Mesenchymal stem cell (in vitro differentiated cells and primary cell): Measurements from ENCODE around the gene PNPO.

ENCODE experiments used
- DNase-seq: peaks from one replicate; pipeline ENCODE4 v3.0.0-alpha.2; 2013
- H2AFZ ChIP-seq: one replicate; pipeline ENCODE4 v1.6.1; 2013; ENCODE audit warnings: low read depth, mild to moderate bottlenecking, control low read depth, inconsistent platforms, low read length, moderate library complexity
- H2AK5ac ChIP-seq: 2 replicates; pipeline ENCODE4 v1.6.1; 2013; ENCODE audit warnings: low read length, moderate library complexity, mild to moderate bottlenecking, inconsistent platforms; ENCODE audit not compliant: severe bottlenecking
- H2BK120ac ChIP-seq: one replicate; pipeline ENCODE4 v1.6.1; 2013; ENCODE audit warnings: low read depth, mild to moderate bottlenecking, inconsistent platforms, low read length, moderate library complexity
- H2BK12ac ChIP-seq, 2 experiments: one replicate each; pipeline ENCODE4 v1.6.1; 2013; ENCODE audit warnings: inconsistent platforms in 2 of 2, low read length in 2 of 2, mild to moderate bottlenecking in 2 of 2, moderate library complexity in 2 of 2, control low read depth in 1 of 2
- H2BK15ac ChIP-seq: one replicate; pipeline ENCODE4 v1.6.1; 2013; ENCODE audit warnings: mild to moderate bottlenecking, low read depth, inconsistent platforms; ENCODE audit not compliant: poor library complexity, severe bottlenecking
- H2BK5ac ChIP-seq: 2 replicates; pipeline ENCODE4 v1.6.1; 2013; ENCODE audit warnings: low read depth, mild to moderate bottlenecking, low read length, control low read depth, inconsistent platforms; ENCODE audit not compliant: poor library complexity, severe bottlenecking
- H3K14ac ChIP-seq, 2 experiments: one replicate each; pipeline ENCODE4 v1.6.1; 2013; ENCODE audit warnings: inconsistent platforms in 2 of 2, low read length in 2 of 2, control low read depth in 1 of 2, mild to moderate bottlenecking in 1 of 2, moderate library complexity in 1 of 2
- H3K18ac ChIP-seq, 2 experiments: one replicate each; pipeline ENCODE4 v1.6.1; 2013; ENCODE audit warnings: inconsistent platforms in 2 of 2, low read length in 2 of 2, control low read depth in 1 of 2, low read depth in 1 of 2, mild to moderate bottlenecking in 1 of 2
- H3K23ac ChIP-seq, 2 experiments: one replicate each; pipeline ENCODE4 v1.6.1; 2013; ENCODE audit warnings: inconsistent platforms in 2 of 2, low read length in 2 of 2, mild to moderate bottlenecking in 2 of 2, moderate library complexity in 2 of 2, control low read depth in 1 of 2
- H3K27ac ChIP-seq: 2 replicates; pipeline ENCODE4 v1.5.1; 2013; ENCODE audit warnings: mild to moderate bottlenecking, moderate library complexity, low read length, control low read depth, inconsistent platforms; ENCODE audit not compliant: poor library complexity, severe bottlenecking
- H3K27me3 ChIP-seq, 2 experiments: 2 replicates each; pipeline versions ENCODE4 v1.6.1 to v1.7.0; 2013; ENCODE audit warnings: low read length in 2 of 2, mild to moderate bottlenecking in 2 of 2, moderate library complexity in 2 of 2, control low read depth in 1 of 2, inconsistent platforms in 1 of 2; ENCODE audit not compliant: control insufficient read depth in 1 of 2, insufficient read depth in 1 of 2
- H3K36me3 ChIP-seq, 2 experiments: 2 replicates each; pipeline versions ENCODE4 v1.6.1 to v1.7.0; 2013; ENCODE audit warnings: low read length in 2 of 2, control low read depth in 1 of 2, inconsistent platforms in 1 of 2, low read depth in 1 of 2, mild to moderate bottlenecking in 1 of 2; ENCODE audit not compliant: insufficient read depth in 2 of 2, control insufficient read depth in 1 of 2
- H3K4ac ChIP-seq, 2 experiments: one replicate each; pipeline ENCODE4 v1.6.1; 2013; ENCODE audit warnings: inconsistent platforms in 2 of 2, low read length in 2 of 2, mild to moderate bottlenecking in 2 of 2, moderate library complexity in 2 of 2, control low read depth in 1 of 2, low read depth in 1 of 2
- H3K4me1 ChIP-seq: 2 replicates; pipeline ENCODE4 v1.6.1; 2013; ENCODE audit warnings: low read depth, low read length, control low read depth; ENCODE audit not compliant: control insufficient read depth, insufficient read depth
- H3K4me2 ChIP-seq: 2 replicates; pipeline ENCODE4 v1.6.1; 2013; ENCODE audit warnings: low read length, mild to moderate bottlenecking, inconsistent platforms; ENCODE audit not compliant: poor library complexity, severe bottlenecking
- H3K4me3 ChIP-seq, 2 experiments: 2 replicates each; pipeline versions ENCODE4 v1.5.1 to v1.7.0; 2013; ENCODE audit warnings: low read length in 2 of 2, mild to moderate bottlenecking in 2 of 2, control low read depth in 1 of 2, low read depth in 1 of 2; ENCODE audit not compliant: insufficient read depth in 1 of 2
- H3K79me1 ChIP-seq: replicated peaks from 2 replicates; pipeline ENCODE4 v1.6.1; 2013; ENCODE audit warnings: mild to moderate bottlenecking, control low read depth, low read length, inconsistent platforms; ENCODE audit not compliant: poor library complexity, severe bottlenecking
- H3K9ac ChIP-seq: 2 replicates; pipeline ENCODE4 v1.7.0; 2013; ENCODE audit warnings: mild to moderate bottlenecking, low read length, moderate library complexity
- H3K9me3 ChIP-seq: 2 replicates; pipeline ENCODE4 v1.7.0; 2013; ENCODE audit warnings: mild to moderate bottlenecking, low read length; ENCODE audit not compliant: control insufficient read depth
- H4K8ac ChIP-seq: one replicate; pipeline ENCODE4 v1.6.1; 2013; ENCODE audit warnings: inconsistent platforms, mild to moderate bottlenecking, low read length, moderate library complexity
- H4K91ac ChIP-seq: one replicate; pipeline ENCODE4 v1.6.1; 2013; ENCODE audit warnings: mild to moderate bottlenecking, low read length, inconsistent platforms
- WGBS: methylation state at CpG from one replicate; pipeline ENCODE4 v1.1.7; 2013; ENCODE audit warnings: mixed read lengths; 5-methylcytosine and 5-hydroxymethylcytosine counted together

PNPO gene

DNA sequence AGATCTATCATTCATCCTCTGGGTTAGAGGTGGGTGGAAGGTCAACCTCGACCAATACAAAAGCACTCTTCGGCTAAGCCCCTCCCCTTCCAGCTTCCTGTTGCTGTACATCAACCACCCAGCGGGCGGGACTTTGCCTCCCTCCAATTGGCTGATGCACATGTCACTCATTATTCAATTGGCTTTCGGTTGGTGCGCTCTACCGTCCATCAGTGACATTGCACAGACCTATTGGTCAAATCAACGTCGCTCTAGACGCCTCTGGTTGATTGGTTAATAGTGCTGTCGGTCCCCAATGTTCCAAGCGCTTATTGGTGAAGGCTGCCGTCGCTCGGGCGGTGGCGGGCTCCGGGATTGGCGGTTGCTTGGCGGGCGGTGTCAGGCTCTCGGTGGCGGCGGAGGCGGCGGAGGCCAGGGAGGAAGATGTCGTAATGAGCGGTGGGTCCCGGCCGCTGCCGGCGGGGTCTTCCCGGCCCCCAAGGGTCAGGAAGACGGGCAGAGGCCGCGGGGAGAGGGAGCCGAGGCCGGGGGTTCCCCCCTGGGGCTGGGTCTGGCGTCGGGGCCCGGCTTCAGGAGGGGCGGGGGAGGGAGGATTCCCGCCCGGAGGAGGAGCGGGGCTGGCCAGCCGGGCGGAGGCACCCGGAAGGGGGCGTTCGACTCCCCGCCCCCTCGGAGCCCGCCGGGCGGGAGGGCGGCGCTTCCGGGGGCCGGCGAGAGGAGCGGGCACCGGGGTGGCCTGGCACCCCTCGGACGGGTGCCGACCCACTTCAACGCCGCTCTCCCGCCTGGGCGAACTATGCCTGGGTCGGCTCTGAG is 45.3 kb upstream of the PNPO start, which contains the start of gene SP2:
Gene SP2 (plus strand): TSS at position 381 of the 816 bp plus-strand sequence. CDS start 51 bp downstream, at position 432.
- under 1% methylated on average over 58 of the region's 70 CpGs for WGBS
- peak; percentile 100 for DNase-seq
- peak within 1 kb of the TSS; percentile 75 for H2AK5ac ChIP-seq

DNA sequence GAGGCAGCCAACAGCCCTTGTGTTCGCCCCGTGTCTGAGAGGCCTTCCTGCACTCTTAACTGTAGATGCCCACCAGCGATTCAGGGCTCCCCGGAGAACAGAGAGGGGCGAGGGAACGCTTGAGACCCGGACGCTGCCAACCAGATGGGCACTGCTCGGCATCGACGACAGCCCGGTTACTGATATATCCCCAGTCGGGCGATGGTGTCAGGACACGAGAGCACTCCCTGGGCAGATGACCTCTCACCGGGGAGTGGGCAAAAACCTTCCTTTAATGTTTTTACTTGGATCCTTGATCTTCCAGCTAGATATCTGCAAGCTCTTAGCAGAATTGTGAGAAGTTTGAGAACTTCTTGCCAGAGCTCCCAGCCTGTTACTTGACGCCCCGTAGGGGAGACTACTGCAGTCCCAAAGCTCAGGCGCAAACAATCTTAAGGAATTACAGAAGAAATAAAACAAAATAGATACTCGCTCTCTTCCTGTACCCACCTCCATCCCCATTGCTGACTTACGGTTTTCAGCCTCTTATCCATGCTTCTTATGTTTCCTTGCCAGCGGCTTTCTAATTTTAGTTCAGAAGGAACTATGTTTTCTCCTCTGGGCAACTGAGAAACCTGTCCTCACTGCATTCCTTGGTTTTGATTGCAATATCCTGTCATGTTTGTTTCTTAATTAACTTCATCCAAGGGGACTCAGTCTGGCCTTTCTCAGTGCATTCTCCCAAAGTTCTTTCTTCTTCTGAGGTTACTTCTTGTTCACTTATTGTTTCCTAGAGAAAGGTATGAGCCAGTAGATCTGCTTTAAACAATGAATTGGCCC is 44.5 kb upstream of the PNPO start:
- Histone ChIP-seq H3K9me3 (no peaks in the 10 kb centered on the region), H2BK120ac (peak overlapping the region; percentile 24), H3K4me2 (peak overlapping the region; percentile 89), H3K23ac (peak overlapping the region in 1 of 2 experiments; percentile 57), H2BK5ac (peak overlapping the region; percentile 97), H3K4ac (peak overlapping the region; percentile 93 to 97), H3K14ac (peak overlapping the region in 1 of 2 experiments; percentile 100), H3K9ac (peak overlapping the region; percentile 99), H2BK12ac (no peak overlapping the region), H4K91ac (peak overlapping the region; percentile 95), H3K4me3 (peak overlapping the region; percentile 96 to 99), H3K36me3 (peaks cover 9 to 12% of the 10 kb centered on the region in 2 experiments), H3K4me1 (peaks cover 3% of the 10 kb centered on the region), H4K8ac (peak overlapping the region; percentile 98), H3K27me3 (no peaks in the 10 kb centered on the region), H2AK5ac (peak overlapping the region; percentile 75), H2BK15ac (no peak overlapping the region), H3K79me1 (peaks cover 29% of the 10 kb centered on the region), H3K27ac (peak overlapping the region; percentile 84), H3K18ac (peak overlapping the region; percentile 96 to 100), H2AFZ (peak overlapping the region; percentile 97)
- 10% methylated on average over 22 of the region's 22 CpGs for WGBS
- peak; percentile 27 for DNase-seq

More for the DNA sequence above, 45.3 kb upstream of the PNPO start, which contains the start of gene SP2:
- Histone ChIP-seq H2BK15ac (peak within 1 kb of the TSS; percentile 99), H2BK12ac (no peak within 1 kb of the TSS), H3K36me3 (peaks cover 8 to 9% of the 10 kb centered on the region in 2 experiments), H3K79me1 (peaks cover 26% of the 10 kb centered on the region), H3K27me3 (no peaks in the 10 kb centered on the region), H3K4ac (peak within 1 kb of the TSS; percentile 93 to 97), H3K23ac (peak within 1 kb of the TSS in 1 of 2 experiments; percentile 57), H3K14ac (peak within 1 kb of the TSS in 1 of 2 experiments; percentile 100), H3K4me3 (peak within 1 kb of the TSS; percentile 96 to 99), H3K4me2 (peak within 1 kb of the TSS; percentile 89), H3K9ac (peak within 1 kb of the TSS; percentile 99), H4K91ac (peak within 1 kb of the TSS; percentile 95), H2BK5ac (peak within 1 kb of the TSS; percentile 97), H2BK120ac (peak within 1 kb of the TSS; percentile 99), H4K8ac (peak within 1 kb of the TSS; percentile 98), H3K27ac (peak within 1 kb of the TSS; percentile 84), H3K18ac (peak within 1 kb of the TSS; percentile 96 to 100), H3K4me1 (no peaks in the 10 kb centered on the region), H3K9me3 (no peaks in the 10 kb centered on the region), H2AFZ (peak within 1 kb of the TSS; percentile 97)

- H2BK5ac ChIP-seq: no peak overlapping the region
- no peak overlapping the region for H2AK5ac ChIP-seq
- no peak overlapping the region for H2AFZ ChIP-seq
- peak overlapping the region; percentile 99 for H3K9ac ChIP-seq
- whole genome bisulfite sequencing: 87% methylated on average over 5 of the region's 5 CpGs
- H3K27me3 ChIP-seq: no peaks in the 10 kb centered on the region
- no peak for DNase-seq
- no peak overlapping the region for H4K8ac ChIP-seq
- peaks cover 34% of the 10 kb centered on the region for H3K79me1 ChIP-seq
- H2BK120ac ChIP-seq: no peak overlapping the region
- no peak overlapping the region for H3K23ac ChIP-seq
- H3K36me3 ChIP-seq: peaks cover 9 to 12% of the 10 kb centered on the region in 2 experiments
- no peaks in the 10 kb centered on the region for H3K9me3 ChIP-seq
- peaks cover 5% of the 10 kb centered on the region for H3K4me1 ChIP-seq
- no peak overlapping the region for H3K27ac ChIP-seq
- H3K14ac ChIP-seq: no peak overlapping the region
- no peak overlapping the region for H4K91ac ChIP-seq
- peak overlapping the region in 1 of 2 experiments; percentile 99 for H3K4me3 ChIP-seq
- no peak overlapping the region for H3K4ac ChIP-seq
- peak overlapping the region; percentile 89 for H3K4me2 ChIP-seq
- H3K18ac ChIP-seq: no peak overlapping the region
- no peak overlapping the region for H2BK15ac ChIP-seq
- H2BK12ac ChIP-seq: no peak overlapping the region
Measured at GRCh38 chr17:47897561-47897960, 43.8 kb upstream of the PNPO start.
